DMS153 treated with DMSO at 0.1 percent for 48 hours (cell line): ENCODE data around the gene FAM50B.

Source experiments
- DNase-seq: peaks from one replicate; lab custom pipeline; 2025; ENCODE audit not compliant: unreplicated experiment; lab: John Stamatoyannopoulos, UW

FAM50B gene, protein sequence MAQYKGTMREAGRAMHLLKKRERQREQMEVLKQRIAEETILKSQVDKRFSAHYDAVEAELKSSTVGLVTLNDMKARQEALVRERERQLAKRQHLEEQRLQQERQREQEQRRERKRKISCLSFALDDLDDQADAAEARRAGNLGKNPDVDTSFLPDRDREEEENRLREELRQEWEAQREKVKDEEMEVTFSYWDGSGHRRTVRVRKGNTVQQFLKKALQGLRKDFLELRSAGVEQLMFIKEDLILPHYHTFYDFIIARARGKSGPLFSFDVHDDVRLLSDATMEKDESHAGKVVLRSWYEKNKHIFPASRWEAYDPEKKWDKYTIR

DNA sequence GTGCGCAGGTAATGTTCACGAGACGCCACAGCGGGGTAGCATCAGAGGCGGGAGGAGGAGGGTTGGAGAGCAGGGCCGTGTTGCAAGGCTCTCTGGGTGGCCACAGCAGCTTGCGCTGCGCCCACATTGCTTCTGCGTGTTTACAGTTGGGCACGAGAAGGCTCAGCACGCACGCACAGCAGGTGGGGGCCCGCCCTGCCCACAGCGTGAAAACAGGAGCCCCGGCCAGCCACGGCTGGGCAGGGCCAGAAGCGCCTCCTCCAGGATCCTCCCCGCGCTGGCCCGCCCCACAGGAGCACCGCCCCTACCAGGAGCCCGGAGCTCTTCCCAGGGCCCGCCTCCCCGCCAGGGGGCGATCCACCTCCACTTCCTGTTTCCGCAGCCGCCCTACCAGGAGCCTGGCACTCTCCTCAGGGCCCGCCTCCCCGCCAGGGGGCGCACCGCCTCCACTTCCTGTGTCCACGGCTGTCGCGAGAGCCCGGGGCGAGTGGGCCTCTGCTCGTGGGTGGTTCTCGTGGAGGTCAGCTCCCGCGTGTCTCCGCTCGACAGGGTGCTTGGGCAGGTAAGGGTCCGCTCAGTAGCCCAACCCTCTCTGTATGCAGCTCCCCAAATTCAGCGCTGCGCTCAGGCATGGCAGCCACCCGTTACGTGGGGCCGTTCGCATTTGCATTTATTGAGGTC is at the start of gene FAM50B:
Gene FAM50B (plus strand): TSS at position 449 of the 681 bp plus-strand sequence. CDS start 439 bp downstream, outside the sequence.
- DNase-seq, result no peak

DNA sequence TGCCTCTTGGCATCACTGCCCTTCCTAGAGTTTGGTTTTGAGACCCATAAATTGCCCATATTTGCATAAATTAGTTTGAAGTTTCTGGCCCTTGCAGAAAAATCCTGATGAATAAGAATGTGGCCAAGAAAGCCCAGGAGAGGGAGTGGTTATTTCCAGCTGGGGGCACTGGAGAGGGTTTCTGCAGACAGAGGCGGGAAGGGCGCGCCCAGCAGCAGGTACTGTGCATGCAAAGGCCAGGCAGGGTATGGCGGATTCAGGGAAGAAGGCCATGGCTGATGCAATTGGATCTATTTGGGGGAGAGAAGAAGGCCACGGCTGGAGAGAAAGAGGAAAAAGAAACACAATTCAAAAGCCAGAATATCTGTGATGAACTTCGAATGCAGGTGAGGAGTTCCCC is 49.5 kb upstream of the FAM50B start:
- no peak for DNase-seq

DNA sequence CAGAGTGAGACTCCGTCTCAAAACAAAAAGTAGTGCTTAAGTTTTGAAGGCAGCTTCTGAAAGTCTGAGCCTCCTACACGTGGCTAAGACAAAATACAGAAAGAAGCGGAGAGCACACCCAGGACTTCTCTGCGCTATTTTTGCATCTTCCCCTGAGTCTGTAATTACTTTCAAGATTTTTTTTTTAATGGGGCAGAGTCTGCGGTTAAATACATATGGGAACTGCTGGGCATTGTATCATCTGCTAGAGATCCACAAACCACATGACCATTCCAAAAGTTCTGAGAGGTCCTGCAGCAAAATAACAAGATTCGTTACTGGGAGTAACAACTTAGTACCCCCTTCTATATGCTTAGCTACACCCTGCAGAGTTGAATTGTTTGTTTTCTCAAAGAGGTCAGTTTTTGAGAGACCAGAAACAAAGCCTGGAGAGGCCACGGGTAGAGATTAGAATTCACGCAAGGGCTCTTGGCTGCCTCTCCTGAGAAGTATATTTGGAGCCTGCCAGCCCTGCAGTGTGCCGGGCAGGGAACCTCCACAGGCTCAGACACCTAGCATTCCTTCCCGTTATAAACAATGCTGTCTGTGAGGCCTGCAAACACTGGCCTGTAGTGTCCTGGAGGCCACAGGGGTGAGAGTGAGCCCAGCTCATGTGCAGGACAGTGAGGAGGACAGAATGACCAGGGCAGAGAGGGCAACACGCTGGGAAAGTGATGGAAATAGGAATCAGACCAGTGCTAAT is 48.2 kb upstream of the FAM50B start:
- DNase-seq, result no peak

DNA sequence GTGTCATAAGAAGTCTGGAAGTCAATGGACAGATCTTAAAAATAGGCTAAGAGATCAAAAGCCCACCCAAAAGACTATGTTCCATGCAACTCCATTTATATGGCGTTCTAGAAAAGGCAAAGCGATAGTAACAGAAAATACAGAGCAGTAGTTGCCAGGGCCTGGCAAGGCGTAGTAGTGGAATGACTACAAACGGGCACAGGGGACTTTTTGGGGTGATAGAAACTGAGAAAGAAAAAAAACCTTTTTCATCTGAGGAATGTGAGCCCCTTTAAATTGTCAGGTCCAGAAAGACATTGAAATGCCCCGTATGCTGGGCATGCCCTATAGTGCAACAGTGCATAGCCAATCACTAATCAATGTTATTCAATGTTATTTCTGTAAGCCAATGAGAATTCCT is 47.2 kb upstream of the FAM50B start:
- DNase-seq, result no peak

DNA sequence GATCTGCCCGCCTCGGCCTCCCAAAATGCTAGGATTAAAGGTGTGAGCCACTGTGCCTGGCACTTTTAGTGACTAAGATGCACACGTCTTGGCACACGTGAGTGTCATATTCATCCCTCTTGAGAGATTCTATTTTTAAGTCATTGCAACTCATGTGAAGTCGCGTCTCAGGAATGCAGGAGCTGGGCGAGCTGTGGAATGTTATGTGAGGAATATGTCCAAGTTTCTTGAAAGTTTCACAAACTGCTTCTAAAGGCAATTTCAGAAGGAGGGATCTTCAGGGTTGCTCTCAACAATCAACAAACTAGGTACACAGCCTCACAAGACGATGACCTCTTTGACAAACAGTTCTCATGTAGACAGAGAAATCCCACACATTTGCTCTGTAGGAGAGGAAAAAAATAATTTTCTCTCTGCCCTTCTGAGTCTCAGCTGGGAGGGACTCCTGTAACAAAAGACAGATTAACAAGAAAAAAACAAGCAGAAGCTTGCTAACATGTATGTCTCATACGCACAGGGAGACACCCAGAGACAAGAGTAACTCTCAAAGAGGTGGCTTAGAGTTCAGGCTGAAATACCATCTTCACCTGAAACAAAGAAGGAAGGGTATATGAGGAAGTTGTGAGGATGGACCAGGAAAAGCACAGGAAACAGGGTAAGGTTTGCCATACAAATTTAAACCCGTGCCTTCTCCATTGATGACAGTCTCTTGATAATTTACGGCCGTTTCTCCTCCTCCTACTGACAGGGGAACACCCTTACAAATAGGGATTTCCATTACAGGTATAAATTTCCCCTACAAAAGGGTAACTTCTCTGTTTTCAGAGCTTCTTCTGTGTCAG is 45.3 kb upstream of the FAM50B start:
- DNase-seq, result no peak

DNA sequence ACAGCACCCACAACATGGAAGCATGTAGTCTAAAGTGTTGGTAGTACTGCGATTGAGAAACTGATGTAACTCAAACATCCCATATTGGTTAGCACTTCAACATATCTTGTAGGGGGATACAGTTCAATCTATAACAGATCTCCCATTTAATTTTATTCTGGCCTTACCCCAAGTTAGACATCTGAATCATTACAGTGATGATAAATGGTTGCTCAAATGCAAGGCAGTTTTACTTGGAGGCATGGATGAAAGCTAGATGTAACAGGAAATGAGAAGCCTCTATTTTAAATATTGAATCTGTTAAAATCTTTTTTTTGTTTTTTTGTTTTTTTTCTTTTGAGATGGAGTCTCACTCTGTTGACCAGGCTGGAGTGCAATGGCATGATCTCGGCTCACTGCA is 44.2 kb upstream of the FAM50B start:
- no peak for DNase-seq

DNA sequence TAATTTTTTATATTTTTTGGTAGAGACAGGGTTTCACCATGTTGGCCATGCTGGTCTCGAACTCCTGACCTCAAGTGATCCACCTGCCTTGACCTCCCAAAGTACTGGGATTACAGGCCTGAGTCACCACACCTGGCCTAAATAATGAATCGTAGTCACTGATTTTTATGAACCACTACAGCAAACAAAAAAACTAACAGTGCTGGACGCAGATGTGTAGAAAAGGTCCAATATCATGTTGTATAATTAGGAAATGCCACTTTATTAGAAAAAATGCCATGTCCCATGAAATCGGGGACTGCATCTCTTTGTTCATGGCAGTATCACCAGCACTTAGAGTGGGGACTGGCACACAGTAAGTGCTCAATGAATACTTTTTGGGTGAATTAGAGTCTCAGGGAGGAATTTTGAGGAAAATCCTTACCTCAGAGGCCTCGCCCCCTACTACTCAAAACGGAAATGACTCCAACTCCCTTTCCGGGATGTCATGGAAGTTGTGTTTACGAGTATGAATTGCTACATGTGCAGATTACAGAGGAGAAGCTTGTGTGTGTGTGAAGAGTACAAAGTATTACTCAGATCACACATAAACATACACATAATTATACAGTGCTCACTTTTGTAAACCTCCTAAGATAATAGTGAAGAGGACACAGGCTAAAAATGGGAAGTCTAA is 43.6 kb upstream of the FAM50B start:
- no peak for DNase-seq

DNA sequence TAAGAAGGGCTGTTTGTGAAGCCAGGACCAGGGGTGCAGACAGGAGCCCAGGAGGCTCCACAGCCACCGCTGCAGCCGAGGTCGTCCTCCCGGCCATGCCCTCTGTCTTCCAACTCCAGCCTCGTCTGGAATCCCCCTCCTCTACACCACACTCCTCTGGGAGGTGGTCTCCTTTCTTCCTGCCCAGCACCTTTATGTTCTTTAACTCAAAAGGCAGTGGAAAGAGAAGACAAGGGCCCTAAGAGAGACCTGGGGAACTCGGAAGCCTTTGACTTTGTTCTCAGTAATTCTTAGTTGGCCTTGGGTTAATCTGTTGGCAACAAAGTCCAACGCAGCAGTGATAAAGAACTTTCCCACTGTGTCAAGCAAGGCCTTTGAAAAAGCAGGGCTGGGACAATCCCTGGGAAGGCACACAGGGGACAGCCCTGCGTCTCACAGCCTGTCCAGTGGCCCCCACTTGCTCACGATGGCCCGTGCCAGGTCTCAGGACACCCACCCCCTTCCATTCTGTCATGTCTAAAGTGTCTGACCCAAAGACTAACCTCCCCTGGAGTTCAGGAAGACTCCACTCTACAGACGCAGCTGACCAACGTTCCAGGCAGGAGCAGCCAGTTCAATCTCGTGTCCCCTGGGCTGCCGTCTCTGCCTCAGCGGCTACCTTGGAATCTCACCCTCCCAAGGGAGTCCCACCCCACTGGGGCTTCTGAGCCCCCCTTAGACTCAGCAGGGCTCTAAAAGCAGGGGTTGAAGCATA is 42.8 kb upstream of the FAM50B start:
- DNase-seq, result no peak

DNA sequence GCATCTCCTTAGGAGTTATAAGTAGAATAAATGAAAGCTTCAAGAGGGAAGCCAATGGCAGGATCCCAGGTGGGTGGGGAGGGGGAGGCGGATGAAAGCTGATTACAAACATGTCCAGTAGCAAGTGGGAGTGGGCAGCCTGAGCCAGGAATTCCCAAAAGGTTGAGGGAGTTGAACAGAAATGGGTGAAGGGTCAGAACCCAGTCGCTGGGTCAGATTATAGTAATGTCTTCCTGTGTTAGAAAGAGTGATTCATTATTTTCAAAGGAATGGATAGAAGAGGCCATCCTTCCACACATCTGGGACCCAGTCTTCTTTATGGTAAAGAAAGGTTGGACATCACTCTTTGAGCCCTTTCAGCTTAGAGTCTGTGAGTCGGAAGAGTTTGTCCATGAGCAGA is 41.0 kb upstream of the FAM50B start:
- DNase-seq, result no peak

DNA sequence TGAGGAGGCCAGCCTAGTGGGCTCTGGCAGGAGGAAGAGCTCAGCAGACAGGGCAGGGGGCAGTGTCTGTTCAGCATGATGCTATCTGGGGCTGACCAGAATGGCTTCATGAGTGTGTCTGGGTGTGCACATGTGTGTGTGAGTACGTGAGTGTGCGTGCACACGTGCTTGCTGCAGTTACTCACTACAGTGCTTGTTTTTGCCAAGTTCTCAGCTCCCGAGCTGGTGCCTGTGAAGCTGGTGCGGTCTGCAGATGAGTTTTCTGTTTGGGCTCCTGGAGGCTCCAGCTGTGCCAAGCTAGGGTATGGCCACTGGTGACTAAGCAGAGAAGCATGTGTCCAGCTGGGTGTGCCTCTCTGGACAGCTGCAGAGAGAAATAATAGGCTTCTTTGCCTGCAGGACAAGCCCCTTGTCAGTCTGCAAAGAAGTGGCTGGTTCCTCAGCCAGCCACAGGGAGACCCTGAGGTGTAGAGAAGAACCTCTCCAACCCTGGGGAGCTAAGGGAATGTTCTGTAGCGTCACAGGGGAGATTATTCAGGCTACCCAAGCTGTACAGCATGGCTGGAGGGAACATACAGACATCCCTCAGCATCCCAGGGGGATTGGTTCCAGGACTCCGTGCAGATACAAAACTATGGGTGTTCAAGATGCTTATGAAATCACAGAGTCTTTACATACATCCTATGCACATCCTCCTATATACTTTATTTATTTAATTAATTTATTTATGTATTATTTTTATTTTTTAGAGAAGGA is 40.2 kb upstream of the FAM50B start:
- no peak for DNase-seq

DNA sequence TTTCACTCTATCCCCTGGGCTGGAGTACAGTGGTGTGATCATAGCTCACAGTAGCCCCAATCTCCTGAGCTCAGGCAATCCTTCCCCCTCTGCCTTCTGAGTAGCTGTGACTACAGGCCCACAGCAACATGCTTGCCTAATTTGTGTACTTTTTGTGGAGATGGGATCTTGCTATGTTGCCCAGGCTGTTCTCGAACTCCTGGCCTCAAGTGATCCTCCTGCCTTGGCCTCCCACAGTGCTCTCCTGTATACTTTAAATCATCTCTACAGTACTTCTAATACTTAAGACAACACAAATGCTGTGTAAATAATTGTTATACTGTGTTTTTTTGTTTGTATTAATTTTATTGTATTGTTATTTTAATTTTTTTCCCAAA is 39.7 kb upstream of the FAM50B start:
- DNase-seq, result no peak

DNA sequence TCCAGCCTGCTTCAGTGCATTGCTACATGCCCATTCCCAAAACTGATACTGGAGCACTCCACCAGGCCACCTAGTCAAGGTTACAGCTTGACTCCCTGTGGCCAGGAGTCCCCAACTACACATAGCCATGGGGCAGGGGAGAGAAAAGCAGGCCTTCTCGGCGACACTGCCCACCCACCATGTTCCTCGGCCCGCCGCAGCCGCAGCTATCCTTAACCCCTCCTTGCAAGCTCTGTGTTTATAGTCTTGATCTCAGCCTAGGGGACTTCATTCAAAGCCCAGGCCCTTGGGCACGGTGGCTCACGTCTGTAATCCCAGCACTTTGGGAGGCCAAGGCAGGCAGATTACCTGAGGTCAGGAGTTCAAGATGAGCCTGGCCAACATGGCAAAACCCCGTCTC is 39.2 kb upstream of the FAM50B start:
- DNase-seq, result no peak

DNA sequence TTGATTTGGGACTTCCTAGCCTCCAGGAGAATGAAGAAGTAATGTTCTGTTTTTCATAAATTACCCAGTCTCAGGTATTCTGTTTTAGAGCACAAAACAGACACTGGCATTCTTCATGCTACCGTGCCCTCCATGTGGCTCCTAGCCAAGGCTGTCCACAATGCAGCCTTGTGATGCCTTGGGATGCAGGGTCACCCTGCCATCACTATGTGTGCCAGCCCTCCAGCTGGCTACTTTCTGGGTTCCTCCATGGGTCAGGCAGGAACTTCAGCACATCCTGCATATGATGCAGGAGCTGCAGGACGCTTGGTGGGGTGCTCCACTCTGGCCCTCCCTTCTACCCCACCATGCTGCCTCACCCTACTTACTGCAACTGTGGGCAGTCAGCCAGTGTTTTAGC is 38.0 kb upstream of the FAM50B start:
- DNase-seq, result no peak

DNA sequence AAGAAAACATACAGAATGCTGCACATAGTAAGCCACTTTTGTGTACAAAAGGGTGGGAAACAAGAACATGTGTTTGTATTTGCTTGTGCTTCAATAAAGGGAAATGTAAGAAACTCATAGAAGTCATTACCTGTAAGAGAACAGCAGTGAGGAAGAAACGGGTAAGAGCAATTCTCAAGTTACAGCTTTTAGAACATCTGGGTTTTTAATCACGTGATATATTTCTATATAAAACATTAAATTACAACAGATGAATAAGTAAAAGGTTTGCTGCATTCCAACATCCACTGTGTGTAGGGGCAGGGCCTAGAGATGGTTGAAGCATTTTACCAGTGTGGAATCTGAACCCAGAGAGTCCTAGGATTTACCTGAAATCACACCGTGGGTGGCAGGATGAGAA is 36.6 kb upstream of the FAM50B start:
- DNase-seq, result no peak

DNA sequence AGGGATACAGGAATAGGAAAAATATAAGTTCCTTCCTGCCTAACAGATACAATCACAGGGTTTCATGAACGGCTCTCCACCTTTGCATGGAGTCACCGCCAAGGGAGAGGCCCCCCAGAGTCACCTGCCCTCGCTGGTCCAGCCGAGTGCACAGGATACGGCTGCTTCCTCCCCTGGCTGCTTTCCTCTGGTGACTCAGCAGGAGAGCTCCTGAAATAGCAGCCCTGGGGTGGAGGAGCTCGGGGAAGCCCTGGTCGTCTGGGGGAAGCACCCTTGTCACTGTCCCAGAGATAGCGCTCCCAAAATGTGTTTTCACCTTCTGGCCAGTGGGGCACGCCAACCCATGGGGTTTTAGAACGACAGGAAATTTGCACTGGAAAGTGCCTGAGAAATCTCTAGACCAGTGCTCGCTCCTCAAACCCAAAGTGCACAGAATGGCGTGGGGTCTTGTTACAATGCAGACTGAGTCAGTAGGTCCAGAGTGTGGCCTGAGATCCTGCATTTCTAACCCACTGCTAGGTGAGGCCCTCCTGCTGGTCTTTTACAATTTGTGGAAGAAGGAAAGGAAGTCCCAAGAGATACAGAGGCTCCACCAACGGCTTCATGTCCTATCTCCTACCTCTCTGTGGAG is 35.9 kb upstream of the FAM50B start:
- DNase-seq, result no peak

DNA sequence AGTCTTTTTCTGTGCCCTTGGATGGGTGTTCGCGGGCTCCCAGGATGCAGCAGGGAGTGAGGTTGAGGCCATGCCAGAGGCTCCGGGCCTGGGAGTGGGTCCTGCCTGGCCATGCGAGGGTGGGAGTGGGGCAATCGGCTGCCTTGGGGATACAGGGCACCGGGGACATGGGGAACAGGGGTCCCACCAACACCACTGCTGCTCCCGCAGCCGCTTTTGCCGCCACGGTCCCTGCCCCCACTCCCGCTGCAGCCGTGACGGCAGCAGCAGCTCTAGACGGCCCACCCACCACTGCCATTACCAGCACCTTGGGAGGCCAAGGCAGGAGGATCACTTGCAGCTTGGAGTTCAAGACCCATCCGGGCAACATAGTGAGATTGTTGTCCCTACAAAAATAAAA is 35.3 kb upstream of the FAM50B start:
- no peak for DNase-seq

DNA sequence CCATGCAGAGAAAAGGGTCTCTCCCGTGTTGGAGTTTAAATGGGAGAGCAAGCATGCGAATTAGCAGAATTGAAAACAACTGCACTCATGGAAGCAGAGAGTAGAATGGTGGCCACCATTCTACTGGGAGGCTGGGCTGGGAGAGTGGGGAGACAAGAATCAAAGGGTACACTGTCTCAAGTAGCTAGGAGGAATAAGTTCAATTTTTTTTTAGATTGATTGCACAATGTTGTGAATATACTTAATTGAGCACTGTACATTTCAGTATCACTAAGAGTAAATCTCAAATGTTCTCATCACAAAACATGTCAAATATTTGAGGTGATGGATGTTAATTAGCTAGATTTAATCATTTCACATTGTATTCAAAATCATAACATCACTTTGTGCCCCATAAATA is 34.6 kb upstream of the FAM50B start:
- no peak for DNase-seq

DNA sequence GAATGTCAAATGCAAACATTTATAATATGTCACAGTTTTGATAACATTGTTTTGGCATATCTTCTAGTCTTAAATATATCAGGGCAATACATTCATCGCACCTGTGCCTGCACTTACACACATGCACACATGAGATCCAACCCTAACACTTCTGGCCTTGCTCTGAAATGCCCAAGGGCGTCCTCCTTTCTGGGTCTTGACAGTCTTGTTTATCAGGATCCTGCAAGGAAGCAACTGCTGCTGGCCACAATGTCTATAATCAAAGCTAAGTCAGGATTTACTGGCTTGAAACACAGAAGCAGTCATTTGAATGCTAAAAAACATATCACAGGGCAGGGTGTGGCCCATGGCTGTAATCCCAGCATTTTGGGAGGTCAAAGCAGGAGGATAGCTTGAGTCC is 32.9 kb upstream of the FAM50B start:
- DNase-seq, result no peak
